Upper lobe of left lung (tissue), 6 donors: ENCODE data around the gene MYO18A. TPM values are rescaled to one million over a fixed set of nuclear protein-coding genes. Genes with fewer than 3 reads are reported as not detected.

Experiments
- ATAC-seq, 2 donors: fragments of 200-7000 bp; cut with Tn5 transposase; one replicate each; pipeline ENCODE4 v1.9.1; 2022; ENCODE audit warnings: mild to moderate bottlenecking in 2 of 2, moderate library complexity in 2 of 2; ENCODE audit not compliant: low FRiP score in 2 of 2
- DNase-seq, 2 donors: peaks; one replicate each; pipeline ENCODE4 v3.0.0-alpha.2; 2019 to 2020
- H3K27ac ChIP-seq, 4 donors: fragments of 200-600 bp; sonication (generic); one replicate each; pipeline ENCODE4 v1.5.1; 2016 to 2019
- H3K27me3 ChIP-seq, 4 donors: fragments of 200-600 bp; sonication (generic); one replicate each; pipeline ENCODE4 v1.5.1; 2017 to 2019
- H3K36me3 ChIP-seq, 4 donors: fragments of 200-600 bp; sonication (generic); one replicate each; pipeline ENCODE4 v1.5.1; 2016 to 2019
- H3K4me1 ChIP-seq, 4 donors: fragments of 200-600 bp; sonication (generic); one replicate each; pipeline ENCODE4 v1.5.1; 2018 to 2019
- H3K4me3 ChIP-seq, 4 donors: fragments of 200-600 bp; sonication (generic); one replicate each; pipeline ENCODE4 v1.5.1; 2017 to 2019; ENCODE audit warnings: mild to moderate bottlenecking in 2 of 4, moderate library complexity in 1 of 4
- H3K9me3 ChIP-seq, 4 donors: fragments of 200-600 bp; sonication (generic); one replicate each; pipeline ENCODE4 v1.5.1; 2018 to 2019
- CTCF ChIP-seq, 6 experiments: fragments of 450-650 bp in 4 of 6; fragments of 200-600 bp in 2 of 6; sonication (generic) in 2 of 6; IDR thresholded peaks; one replicate each; pipeline ENCODE4 v1.5.1; 2016 to 2019; ENCODE audit warnings: antibody characterized with exemption in 6 of 6
- EP300 ChIP-seq, 4 donors: sonication (generic); formaldehyde crosslinking; IDR thresholded peaks; one replicate each; pipeline ENCODE4 v1.5.1; 2017; ENCODE audit warnings: antibody characterized with exemption in 4 of 4, control low read depth in 2 of 4
- POLR2A ChIP-seq, 4 donors: fragments of 450-650 bp; IDR thresholded peaks; one replicate each; pipeline ENCODE4 v1.5.1; 2016 to 2017; ENCODE audit warnings: antibody characterized with exemption in 4 of 4, mild to moderate bottlenecking in 2 of 4
- POLR2AphosphoS5 ChIP-seq, 2 donors: sonication (generic); formaldehyde crosslinking; IDR thresholded peaks; one replicate each; pipeline ENCODE4 v1.5.1; 2017; ENCODE audit warnings: antibody characterized with exemption in 2 of 2
- WGBS, 2 donors: methylation state at CpG; one replicate each; pipeline ENCODE4 v1.1.5; 2017 to 2018; 5-methylcytosine and 5-hydroxymethylcytosine counted together
- total RNA-seq, 6 donors: library from RNA; depleted of rRNA in 4 of 6; stranded (reverse); fragments of >200 nt in 4 of 6; gene quantifications; one replicate each; pipeline versions ENCODE4 v1.1.0 to v1.2.1, GENCODE V29; 2016 to 2021
- donor health status: DM: no; HTN: no; CAD: no; lungs with moderate emphysema.
- donor health status: DM: no; HTN: yes; CAD: no; lungs with severe emphysema.

MYO18A gene
- total RNA-seq, 6 donors from 2014 or later = 37.4 to 214 (median 67.4) TPM

GRCh38 chr17:29024316-29024952 is 155.8 kb downstream of the MYO18A start:
- TF ChIP-seq POLR2AphosphoS5 (IDR thresholded peaks at IDR 0.05) (no peak), POLR2A (IDR thresholded peaks at IDR 0.05) (no peak), EP300 (IDR thresholded peaks at IDR 0.05) (no peak), CTCF (IDR thresholded peaks at IDR 0.05) (no peak)
- WGBS, 2 donors = 41 to 64% methylated on average over 6 of the region's 6 CpGs
- ATAC-seq (peak in 1 of 2 donors; percentile 30), DNase-seq (no peak)
- no peaks in the 10 kb centered on the region for H3K9me3 ChIP-seq
- H3K4me1 ChIP-seq = peaks cover 3 to 9% (median 8%) of the 10 kb centered on the region in 4 donors
- H3K27me3 ChIP-seq = peaks cover 0 to 9% (median 4%) of the 10 kb centered on the region in 4 donors
- H3K4me3 ChIP-seq = no peak overlapping the region
- no peaks in the 10 kb centered on the region for H3K36me3 ChIP-seq
- H3K27ac ChIP-seq = no peak overlapping the region

GRCh38 chr17:29022074-29022473 is 158.1 kb downstream of the MYO18A start:
- peaks cover 0 to 13% (median 4%) of the 10 kb centered on the region in 4 donors for H3K27me3 ChIP-seq
- ATAC-seq (no peak), DNase-seq (no peak)
- no peak overlapping the region for H3K4me3 ChIP-seq
- H3K27ac ChIP-seq = no peak overlapping the region
- no peaks in the 10 kb centered on the region for H3K36me3 ChIP-seq
- no peak for TF ChIP-seq EP300 (IDR thresholded peaks at IDR 0.05)
- H3K9me3 ChIP-seq = no peaks in the 10 kb centered on the region
- WGBS, 2 donors = 85 to 92% methylated on average over 7 of the region's 7 CpGs
- H3K4me1 ChIP-seq = peaks cover 3 to 11% (median 9%) of the 10 kb centered on the region in 4 donors

GRCh38 chr17:29021226-29021625 is 159.0 kb downstream of the MYO18A start:
- Histone ChIP-seq H3K36me3 (no peaks in the 10 kb centered on the region), H3K27ac (no peak overlapping the region), H3K9me3 (no peaks in the 10 kb centered on the region), H3K27me3 (peaks cover 0 to 13% (median 4%) of the 10 kb centered on the region in 4 donors), H3K4me1 (peaks cover 3 to 11% (median 9%) of the 10 kb centered on the region in 4 donors), H3K4me3 (no peak overlapping the region)
- DNase-seq (no peak), ATAC-seq (no peak)
- TF ChIP-seq EP300 (IDR thresholded peaks at IDR 0.05) = no peak
- no peak for TF ChIP-seq CTCF (IDR thresholded peaks at IDR 0.05)
- no peak for TF ChIP-seq POLR2AphosphoS5 (IDR thresholded peaks at IDR 0.05)
- no peak for TF ChIP-seq POLR2A (IDR thresholded peaks at IDR 0.05)
- WGBS, 2 donors = 53 to 58% methylated on average over 7 of the region's 7 CpGs

Other genes starting within 250 kb of the MYO18A start
- 100 to 1,000 TPM in 1 of 6 donors, 10 to 100 TPM in 5; 38.8 to 103 (median 62.7) TPM for gene PHF12, start 228.9 kb downstream of the MYO18A start, total RNA-seq
- gene SEZ6, start 174.4 kb downstream of the MYO18A start, total RNA-seq = under 1 TPM in 3 of 6 donors, not detected in 3; 0.20 to 0.47 (median 0.30) TPM
- gene PIPOX, start 137.3 kb downstream of the MYO18A start, total RNA-seq = 1 to 10 TPM in 3 of 6 donors, under 1 TPM in 1, not detected in 2; 0.91 to 3.6 (median 2.2) TPM
- not detected for gene CRYBA1, start 66.5 kb upstream of the MYO18A start, total RNA-seq
- gene NUFIP2, start 113.8 kb upstream of the MYO18A start, total RNA-seq = 10 to 100 TPM; 17.9 to 85.9 (median 38.4) TPM
- gene TAOK1, start 210.0 kb upstream of the MYO18A start, total RNA-seq = 100 to 1,000 TPM in 1 of 6 donors, 10 to 100 TPM in 5; 43.0 to 100 (median 59.3) TPM